Heart right ventricle (tissue), 16 donors: Measurements from ENCODE around the gene GRWD1. TPM values are rescaled to one million over a fixed set of nuclear protein-coding genes. Genes with fewer than 3 reads are reported as not detected.
A peak's percentile ranks its signal among the peaks of the same experiment; 100 is the strongest.

ENCODE experiments used
- ATAC-seq, 8 donors: fragments of 200-7000 bp; cut with Tn5 transposase; one replicate each; pipeline ENCODE4 v1.9.1; 2020; ENCODE audit warnings: mild to moderate bottlenecking in 8 of 8, moderate library complexity in 8 of 8, moderate number of reproducible peaks in 1 of 8
- DNase-seq, 2 donors: peaks; one replicate each; pipeline ENCODE4 v3.0.0-alpha.2; 2020
- H3K27ac ChIP-seq, 10 donors: fragments of 200-600 bp; sonication (generic) in 2 of 10; one replicate each; pipeline versions ENCODE4 v1.5.0 to v1.8.0; 2020 to 2022; ENCODE audit warnings: mild to moderate bottlenecking in 3 of 10
- H3K27me3 ChIP-seq, 7 donors: fragments of 200-600 bp; one replicate each; pipeline ENCODE4 v1.8.0; 2021 to 2022; ENCODE audit warnings: mild to moderate bottlenecking in 2 of 7
- H3K36me3 ChIP-seq, 9 donors: fragments of 200-600 bp; sonication (generic) in 1 of 9; one replicate each; pipeline versions ENCODE4 v1.5.0 to v1.8.0; 2020 to 2022; ENCODE audit warnings: mild to moderate bottlenecking in 2 of 9
- H3K4me1 ChIP-seq, 9 donors: fragments of 200-600 bp; sonication (generic) in 1 of 9; one replicate each; pipeline versions ENCODE4 v1.5.0 to v1.8.0; 2020 to 2022; ENCODE audit warnings: mild to moderate bottlenecking in 4 of 9
- H3K4me3 ChIP-seq, 10 donors: fragments of 200-600 bp; sonication (generic) in 2 of 10; one replicate each; pipeline versions ENCODE4 v1.5.0 to v1.8.0; 2020 to 2022; ENCODE audit warnings: mild to moderate bottlenecking in 7 of 10, moderate library complexity in 2 of 10
- H3K9me3 ChIP-seq, 11 donors: fragments of 200-600 bp in 10 of 11; sonication (generic) in 2 of 11; one replicate each; pipeline versions ENCODE4 v1.5.0 to v1.8.0; 2013 to 2022; ENCODE audit warnings: mild to moderate bottlenecking in 2 of 11, control low read depth in 1 of 11, moderate library complexity in 1 of 11
- WGBS, 2 donors: extraction: QIAGEN DNeasy Blood & Tissue Kit; methylation state at CpG; one replicate each; pipeline ENCODE4 v1.1.7; 2013; ENCODE audit warnings: inconsistent platforms in 1 of 2; 5-methylcytosine and 5-hydroxymethylcytosine counted together
- intact Hi-C, 10 donors: fragments of 100-400 bp; cut with DNase I; formaldehyde crosslinking; loops; one replicate each; pipeline versions ENCODE4 v1.11.1 to v1.14.2; 2022
- polyA plus RNA-seq, 2 donors: library from polyadenylated mRNA; stranded (reverse); fragments of 200-250 nt; gene quantifications; one replicate each; pipeline ENCODE4 v1.2.3, GENCODE V29; 2013
- total RNA-seq, 10 donors: library from RNA; stranded (reverse); fragmentation: NEBNext Ultra II Directional in 3 of 10; extraction: Animal tissue kit (Norgen Biotek cat#: 25700) in 3 of 10; gene quantifications; one replicate each; pipeline versions ENCODE4 v1.2.1 to v1.2.4, GENCODE V29; 2021 to 2023
- TF ChIP-seq, protein P1 (sequence below), 9 donors: fragments of 200-600 bp; sonication (generic) in 2 of 9; IDR thresholded peaks; one replicate each; pipeline versions ENCODE4 v1.5.0 to v1.8.0; 2021 to 2022; ENCODE audit warnings: antibody characterized with exemption in 9 of 9, mild to moderate bottlenecking in 5 of 9, moderate library complexity in 1 of 9
- donor health status: Arrhythmogenic right ventricular cardiomyopathy.
- donor health status: ischemic (EF 13 %, LVEDD 7.1; RV severe dilation, severe dysfunction).
- donor health status: healthy with polysubstance abuse.
- donor health status: DM: no; HTN: yes; CAD: no.
- donor health status: DM: no; HTN: no; CAD: no.
- donor health status: ischemic (EF 25% LVEDD 6.9; RV normal size, moderate dysfunction).
- donor health status: ischemic (EF 25% LVEDD 5.7; RV mildly dilated, moderate dysfunction).
- donor health status: healthy.
- donor health status: DM: yes; HTN: yes; CAD: no.
- donor health status: Ischemic cardiomyopathy.
- donor health status: ischemic (EF 35%, LVEDD 5.7; RV mildly dilated, moderate dysfunction).
- donor health status: nonischemic (EF 11% LVEDD 7.7; RV severe dilation, severe dysfunction).
- donor health status: DM: yes; HTN: yes; CAD: no.
- donor health status: PGD.
- donor health status: ischemic (EF 29% LVEDD 5.4; RV normal size, mild dysfunction).
- donor health status: nonischemic (EF 23%, LVEDD 6.1; RV moderate dilation, normal function).

Gene GRWD1
- total and polyA plus RNA-seq, 12 donors = 5.6 to 26.2 (median 17.0) TPM

DNA sequence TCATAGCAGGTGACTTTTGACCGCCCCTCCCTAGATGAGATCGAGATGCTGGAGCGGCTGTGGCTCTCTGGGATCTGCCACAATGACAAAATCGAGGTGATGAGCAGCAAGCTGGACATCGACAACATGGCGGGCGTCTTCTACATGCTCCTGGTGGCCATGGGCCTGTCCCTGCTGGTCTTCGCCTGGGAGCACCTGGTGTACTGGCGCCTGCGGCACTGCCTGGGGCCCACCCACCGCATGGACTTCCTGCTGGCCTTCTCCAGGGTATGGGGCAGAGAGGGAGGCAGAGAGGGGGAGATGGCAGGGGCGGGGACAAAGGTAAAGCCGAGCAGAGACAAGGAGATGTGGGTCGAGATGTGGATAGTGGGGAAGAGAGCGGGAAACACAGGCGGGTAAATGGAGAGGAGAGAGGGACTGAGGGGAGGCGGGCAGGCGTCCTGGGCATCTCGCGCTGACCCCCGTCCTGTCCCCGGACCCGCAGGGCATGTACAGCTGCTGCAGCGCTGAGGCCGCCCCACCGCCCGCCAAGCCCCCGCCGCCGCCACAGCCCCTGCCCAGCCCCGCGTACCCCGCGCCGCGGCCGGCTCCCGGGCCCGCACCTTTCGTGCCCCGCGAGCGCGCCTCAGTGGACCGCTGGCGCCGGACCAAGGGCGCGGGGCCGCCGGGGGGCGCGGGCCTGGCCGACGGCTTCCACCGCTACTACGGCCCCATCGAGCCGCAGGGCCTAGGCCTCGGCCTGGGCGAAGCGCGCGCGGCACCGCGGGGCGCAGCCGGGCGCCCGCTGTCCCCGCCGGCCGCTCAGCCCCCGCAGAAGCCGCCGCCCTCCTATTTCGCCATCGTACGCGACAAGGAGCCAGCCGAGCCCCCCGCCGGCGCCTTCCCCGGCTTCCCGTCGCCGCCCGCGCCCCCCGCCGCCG lies 3.4 kb upstream of the GRWD1 start:
- Histone ChIP-seq H3K27me3 (peaks cover 0 to 45% (median 32%) of the 10 kb centered on the region in 7 donors), H3K36me3 (peaks cover 0 to 7% (median 3%) of the 10 kb centered on the region in 9 donors), H3K4me1 (peaks cover 4 to 28% (median 24%) of the 10 kb centered on the region in 9 donors), H3K9me3 (no peaks in the 10 kb centered on the region), H3K4me3 (no peak overlapping the region), H3K27ac (no peak overlapping the region)
- 44 to 56% methylated on average over 28 to 94 of the region's 94 CpGs for WGBS, 2 donors
- ATAC-seq = no peak
- DNase-seq = no peak
- TF ChIP-seq, protein P1, sequence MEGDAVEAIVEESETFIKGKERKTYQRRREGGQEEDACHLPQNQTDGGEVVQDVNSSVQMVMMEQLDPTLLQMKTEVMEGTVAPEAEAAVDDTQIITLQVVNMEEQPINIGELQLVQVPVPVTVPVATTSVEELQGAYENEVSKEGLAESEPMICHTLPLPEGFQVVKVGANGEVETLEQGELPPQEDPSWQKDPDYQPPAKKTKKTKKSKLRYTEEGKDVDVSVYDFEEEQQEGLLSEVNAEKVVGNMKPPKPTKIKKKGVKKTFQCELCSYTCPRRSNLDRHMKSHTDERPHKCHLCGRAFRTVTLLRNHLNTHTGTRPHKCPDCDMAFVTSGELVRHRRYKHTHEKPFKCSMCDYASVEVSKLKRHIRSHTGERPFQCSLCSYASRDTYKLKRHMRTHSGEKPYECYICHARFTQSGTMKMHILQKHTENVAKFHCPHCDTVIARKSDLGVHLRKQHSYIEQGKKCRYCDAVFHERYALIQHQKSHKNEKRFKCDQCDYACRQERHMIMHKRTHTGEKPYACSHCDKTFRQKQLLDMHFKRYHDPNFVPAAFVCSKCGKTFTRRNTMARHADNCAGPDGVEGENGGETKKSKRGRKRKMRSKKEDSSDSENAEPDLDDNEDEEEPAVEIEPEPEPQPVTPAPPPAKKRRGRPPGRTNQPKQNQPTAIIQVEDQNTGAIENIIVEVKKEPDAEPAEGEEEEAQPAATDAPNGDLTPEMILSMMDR (IDR thresholded peaks at IDR 0.05) = no peak
- intact Hi-C loops = no loop called here

DNA sequence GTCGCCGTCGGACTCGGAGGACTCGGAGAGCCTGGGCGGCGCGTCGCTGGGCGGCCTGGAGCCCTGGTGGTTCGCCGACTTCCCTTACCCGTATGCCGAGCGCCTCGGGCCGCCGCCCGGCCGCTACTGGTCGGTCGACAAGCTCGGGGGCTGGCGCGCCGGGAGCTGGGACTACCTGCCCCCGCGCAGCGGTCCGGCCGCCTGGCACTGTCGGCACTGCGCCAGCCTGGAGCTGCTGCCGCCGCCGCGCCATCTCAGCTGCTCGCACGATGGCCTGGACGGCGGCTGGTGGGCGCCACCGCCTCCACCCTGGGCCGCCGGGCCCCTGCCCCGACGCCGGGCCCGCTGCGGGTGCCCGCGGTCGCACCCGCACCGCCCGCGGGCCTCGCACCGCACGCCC lies 2.5 kb upstream of the GRWD1 start:
- Histone ChIP-seq H3K4me1 (peaks cover 4 to 32% (median 24%) of the 10 kb centered on the region in 9 donors), H3K27ac (no peak overlapping the region), H3K4me3 (peak overlapping the region in 3 of 10 donors; percentile 17 to 31 (median 29)), H3K9me3 (no peaks in the 10 kb centered on the region), H3K27me3 (peaks cover 0 to 41% (median 32%) of the 10 kb centered on the region in 7 donors), H3K36me3 (peaks cover 0 to 16% (median 8%) of the 10 kb centered on the region in 9 donors)
- ATAC-seq = no peak
- WGBS, 2 donors = 21 to 29% methylated on average over 37 to 60 of the region's 60 CpGs
- TF ChIP-seq, protein P1 (IDR thresholded peaks at IDR 0.05) = no peak
- DNase-seq = no peak
- intact Hi-C loops = no loop called here

DNA sequence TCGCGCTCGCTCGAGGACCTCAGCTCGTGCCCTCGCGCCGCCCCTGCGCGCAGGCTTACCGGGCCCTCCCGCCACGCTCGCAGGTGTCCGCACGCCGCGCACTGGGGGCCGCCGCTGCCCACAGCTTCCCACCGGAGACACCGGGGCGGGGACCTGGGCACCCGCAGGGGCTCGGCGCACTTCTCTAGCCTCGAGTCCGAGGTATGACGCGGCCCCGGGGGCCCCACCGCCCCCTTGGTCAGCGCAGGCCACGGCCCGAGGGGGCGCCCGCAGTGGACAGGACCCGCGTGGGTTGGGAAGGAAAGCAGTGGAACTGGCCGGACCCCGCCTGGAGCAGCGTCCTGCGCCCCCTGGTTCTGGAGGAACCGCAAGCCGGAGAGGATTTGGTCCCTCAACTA lies 2.1 kb upstream of the GRWD1 start:
- TF ChIP-seq, protein P1 (IDR thresholded peaks at IDR 0.05) = peak in 1 of 9 donors; percentile 10
- intact Hi-C loops = loop anchor here in 1 of 10 donors (2.0 kb wide), 1 partner anchor 53 kb away; the partner anchor contains the start of gene KDELR1
- H3K27me3 ChIP-seq = peaks cover 0 to 40% (median 32%) of the 10 kb centered on the region in 7 donors
- H3K4me1 ChIP-seq = peaks cover 4 to 32% (median 24%) of the 10 kb centered on the region in 9 donors
- no peak for DNase-seq
- WGBS, 2 donors = 22 to 37% methylated on average over 39 to 45 of the region's 45 CpGs
- no peak for ATAC-seq
- H3K9me3 ChIP-seq = no peaks in the 10 kb centered on the region
- no peak overlapping the region for H3K27ac ChIP-seq
- H3K36me3 ChIP-seq = peaks cover 0 to 20% (median 9%) of the 10 kb centered on the region in 9 donors
- H3K4me3 ChIP-seq = peak overlapping the region in 8 of 10 donors; percentile 78 to 98 (median 90)

DNA sequence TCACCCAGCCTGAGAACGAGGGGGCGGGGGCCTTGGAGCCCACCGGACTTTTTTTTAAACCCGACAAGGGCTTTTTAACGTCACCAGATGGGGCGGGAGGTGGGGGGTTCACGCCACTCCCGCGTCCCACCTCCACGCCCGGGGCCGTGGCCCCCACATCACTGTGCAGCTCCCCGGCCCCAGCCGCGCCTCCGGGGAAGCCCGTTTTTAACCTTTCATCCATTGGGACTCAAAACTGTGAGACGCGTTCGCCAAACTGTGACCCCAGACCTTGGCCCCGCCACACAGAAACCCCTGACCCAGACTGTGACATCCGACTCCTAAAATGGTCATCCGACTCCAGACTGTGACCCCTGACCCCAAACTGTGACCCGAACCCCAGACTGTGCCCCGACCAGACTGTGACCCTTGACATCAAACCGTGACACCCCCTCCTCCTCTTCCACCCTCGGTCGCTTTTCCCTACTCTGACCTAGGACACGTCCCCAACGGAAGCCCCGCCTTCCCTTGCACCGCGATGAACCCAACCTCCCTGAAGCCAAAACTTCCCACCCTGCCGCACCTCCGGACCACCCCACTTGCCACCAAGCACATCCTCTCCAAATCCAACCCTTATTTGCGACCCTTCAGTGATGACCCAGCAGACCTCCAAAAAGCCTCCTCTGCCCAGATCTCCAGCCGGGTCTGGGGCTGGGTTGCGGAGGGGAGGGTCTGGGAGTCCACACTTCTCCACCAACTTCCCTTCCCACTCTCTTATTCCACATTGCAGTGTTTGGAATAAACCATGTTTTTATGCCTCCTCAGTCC lies 1.5 kb upstream of the GRWD1 start:
- Histone ChIP-seq H3K36me3 (peaks cover 0 to 24% (median 12%) of the 10 kb centered on the region in 9 donors), H3K9me3 (no peaks in the 10 kb centered on the region), H3K27me3 (peaks cover 0 to 40% (median 32%) of the 10 kb centered on the region in 7 donors), H3K4me1 (peaks cover 4 to 32% (median 24%) of the 10 kb centered on the region in 9 donors), H3K27ac (peak overlapping the region in 6 of 10 donors; percentile 79 to 94 (median 92)), H3K4me3 (peak overlapping the region; percentile 78 to 99 (median 90))
- DNase-seq = no peak
- intact Hi-C loops = loop anchor here in 1 of 10 donors (2.0 kb wide), 1 partner anchor 54 kb away; the partner anchor contains the start of gene KDELR1
- 15 to 25% methylated on average over 38 of the region's 38 CpGs for WGBS, 2 donors
- TF ChIP-seq, protein P1 (IDR thresholded peaks at IDR 0.05) = no peak
- ATAC-seq = peak in 1 of 8 donors; percentile 6
